ENCODE measurements around the gene ADD3. TPM values are rescaled to one million over a fixed set of nuclear protein-coding genes. Genes with fewer than 3 reads are reported as not detected.

Gene ADD3
- polyA plus RNA-seq, 1 donor (not counting 4 experiments of a cell fraction or from before 2014, with no cell fraction given) = 61.7 TPM

- H3K27me3 ChIP-seq (ENCODE audit: control insufficient read depth, extremely low read depth, insufficient read depth, low read length) = no peaks in the 10 kb centered on the region
- DNase-seq (ENCODE audit: low read depth, low spot score) = no peak
- H3K9ac ChIP-seq (ENCODE audit: control insufficient read depth, extremely low read depth, insufficient read depth, low read length) = no peak overlapping the region
- H3K9me1 ChIP-seq (ENCODE audit: control insufficient read depth, extremely low read depth, insufficient read depth, low read length) = no peaks in the 10 kb centered on the region
- no peak overlapping the region for H3K27ac ChIP-seq (ENCODE audit: control insufficient read depth, insufficient read depth, low read length)
- dilution Hi-C loops (cut with MboI; ENCODE audit: extremely low pct_ligation_motif_present, low sequenced_read_pairs) = no loop called here
- no peaks in the 10 kb centered on the region for H3K36me3 ChIP-seq (ENCODE audit: control insufficient read depth in 2 of 2, extremely low read depth in 1 of 2, insufficient read depth in 2 of 2, low read length in 2 of 2)
- FAIRE-seq = no peak
- H2AFZ ChIP-seq (ENCODE audit: control insufficient read depth, low read length) = no peak overlapping the region
- no peaks in the 10 kb centered on the region for H3K4me1 ChIP-seq (ENCODE audit: control insufficient read depth, extremely low read depth, insufficient read depth, low read length)
- TF ChIP-seq CTCF (optimal IDR thresholded peaks at IDR 0.05 in 1 of 3, IDR thresholded peaks at IDR 0.05 in 1 of 3, conservative IDR thresholded peaks at IDR 0.05 in 1 of 3; ENCODE audit: extremely low read depth in 1 of 3, insufficient read depth in 2 of 3, low read length in 3 of 3) = no peak
- no peak for TF ChIP-seq EZH2 (IDR thresholded peaks at IDR 0.05; ENCODE audit: low read length)
- no peak overlapping the region for H3K4me2 ChIP-seq (ENCODE audit: control insufficient read depth, extremely low read depth, insufficient read depth, low read depth, low read length)
- H3K4me3 ChIP-seq (ENCODE audit: control insufficient read depth in 2 of 3, extremely low read depth in 1 of 3, insufficient read depth in 2 of 3, low read depth in 1 of 3, low read length in 3 of 3) = no peak overlapping the region
- no peaks in the 10 kb centered on the region for H3K79me2 ChIP-seq (ENCODE audit: control insufficient read depth, insufficient read depth, low read length)
- H4K20me1 ChIP-seq (ENCODE audit: control insufficient read depth, extremely low read depth, insufficient read depth, low read length) = no peaks in the 10 kb centered on the region
- H3K9me3 ChIP-seq (ENCODE audit: control insufficient read depth, low read depth, low read length) = no peaks in the 10 kb centered on the region
These were observed 98.1 kb downstream of the ADD3 start for GRCh38 chr10:110105873-110106272.

- DNase-seq (ENCODE audit: low read depth, low spot score) (no peak), FAIRE-seq (no peak)
- dilution Hi-C loops (cut with MboI; ENCODE audit: extremely low pct_ligation_motif_present, low sequenced_read_pairs) = no loop called here
- Histone ChIP-seq H3K27me3 (ENCODE audit: control insufficient read depth, extremely low read depth, insufficient read depth, low read length) (no peaks in the 10 kb centered on the region), H3K9me1 (ENCODE audit: control insufficient read depth, extremely low read depth, insufficient read depth, low read length) (no peaks in the 10 kb centered on the region), H3K4me1 (ENCODE audit: control insufficient read depth, extremely low read depth, insufficient read depth, low read length) (no peaks in the 10 kb centered on the region), H3K4me2 (ENCODE audit: control insufficient read depth, extremely low read depth, insufficient read depth, low read depth, low read length) (no peak overlapping the region), H3K79me2 (ENCODE audit: control insufficient read depth, insufficient read depth, low read length) (no peaks in the 10 kb centered on the region), H3K36me3 (ENCODE audit: control insufficient read depth in 2 of 2, extremely low read depth in 1 of 2, insufficient read depth in 2 of 2, low read length in 2 of 2) (no peaks in the 10 kb centered on the region), H2AFZ (ENCODE audit: control insufficient read depth, low read length) (no peak overlapping the region), H3K9me3 (ENCODE audit: control insufficient read depth, low read depth, low read length) (no peaks in the 10 kb centered on the region), H4K20me1 (ENCODE audit: control insufficient read depth, extremely low read depth, insufficient read depth, low read length) (no peaks in the 10 kb centered on the region), H3K4me3 (ENCODE audit: control insufficient read depth in 2 of 3, extremely low read depth in 1 of 3, insufficient read depth in 2 of 3, low read depth in 1 of 3, low read length in 3 of 3) (no peak overlapping the region), H3K27ac (ENCODE audit: control insufficient read depth, insufficient read depth, low read length) (no peak overlapping the region), H3K9ac (ENCODE audit: control insufficient read depth, extremely low read depth, insufficient read depth, low read length) (no peak overlapping the region)
- TF ChIP-seq EZH2 (IDR thresholded peaks at IDR 0.05; ENCODE audit: low read length) (no peak), CTCF (optimal IDR thresholded peaks at IDR 0.05 in 1 of 3, IDR thresholded peaks at IDR 0.05 in 1 of 3, conservative IDR thresholded peaks at IDR 0.05 in 1 of 3; ENCODE audit: extremely low read depth in 1 of 3, insufficient read depth in 2 of 3, low read length in 3 of 3) (no peak)
These were observed 99.6 kb downstream of the ADD3 start for GRCh38 chr10:110107430-110107829.

All from keratinocyte (primary cell).